Liver (tissue), 9 donors: ENCODE data around the gene ZMYND10. TPM values are rescaled to one million over a fixed set of nuclear protein-coding genes. Genes with fewer than 3 reads are reported as not detected.

ENCODE experiments used
- DNase-seq: peaks from one replicate; pipeline ENCODE4 v3.0.0-alpha.2; 2017; ENCODE audit warnings: low spot score
- H3K27ac ChIP-seq, 2 donors: one replicate each; pipeline ENCODE4 v1.7.0; 2013; ENCODE audit warnings: inconsistent platforms in 2 of 2, low read length in 2 of 2, control low read depth in 1 of 2, low read depth in 1 of 2, mild to moderate bottlenecking in 1 of 2
- H3K27me3 ChIP-seq, 4 donors: one replicate each; pipeline versions ENCODE4 v1.6.1 to v1.7.0; 2013; ENCODE audit warnings: low read length in 3 of 4, inconsistent platforms in 1 of 4, mild to moderate bottlenecking in 1 of 4, moderate library complexity in 1 of 4; ENCODE audit not compliant: control insufficient read depth in 4 of 4, insufficient read depth in 4 of 4
- H3K36me3 ChIP-seq, 4 donors: one replicate each; pipeline versions ENCODE4 v1.6.1 to v1.7.0; 2013; ENCODE audit warnings: low read length in 3 of 4, mild to moderate bottlenecking in 3 of 4, low read depth in 1 of 4, moderate library complexity in 1 of 4; ENCODE audit not compliant: control insufficient read depth in 4 of 4, insufficient read depth in 3 of 4
- H3K4me1 ChIP-seq, 4 donors: one replicate each; pipeline versions ENCODE4 v1.6.1 to v1.7.0; 2013; ENCODE audit warnings: low read length in 3 of 4, mild to moderate bottlenecking in 3 of 4, moderate library complexity in 1 of 4; ENCODE audit not compliant: control insufficient read depth in 4 of 4, insufficient read depth in 4 of 4
- H3K4me3 ChIP-seq, 3 donors: one replicate each; pipeline versions ENCODE4 v1.6.1 to v1.7.0; 2013; ENCODE audit warnings: low read length in 3 of 3, control low read depth in 1 of 3, low read depth in 1 of 3, mild to moderate bottlenecking in 1 of 3
- H3K9ac ChIP-seq, 2 donors: one replicate each; pipeline ENCODE4 v1.7.0; 2013; ENCODE audit warnings: low read length in 2 of 2, mild to moderate bottlenecking in 2 of 2, moderate library complexity in 2 of 2, control low read depth in 1 of 2, low read depth in 1 of 2
- H3K9me3 ChIP-seq, 4 donors: one replicate each; pipeline versions ENCODE4 v1.6.1 to v1.7.0; 2013; ENCODE audit warnings: low read length in 3 of 4; ENCODE audit not compliant: control insufficient read depth in 4 of 4
- ATF3 ChIP-seq: IDR thresholded peaks from 2 replicates; pipeline ENCODE4 v1.6.1; 2016; ENCODE audit warnings: antibody characterized with exemption
- CTCF ChIP-seq: fragments of 150-350 bp; IDR thresholded peaks from 2 replicates; pipeline ENCODE4 v1.5.1; 2017; ENCODE audit warnings: improper control_type of control experiment, low read depth, low read length; ENCODE audit not compliant: missing input control
- EGR1 ChIP-seq, 2 donors: IDR thresholded peaks; 2 replicates each; pipeline ENCODE4 v1.6.1; 2016 to 2018; ENCODE audit warnings: antibody characterized with exemption in 2 of 2, low read depth in 2 of 2
- FOXA1 ChIP-seq: IDR thresholded peaks from 2 replicates; pipeline ENCODE4 v1.6.1; 2016; ENCODE audit warnings: antibody characterized with exemption
- FOXA2 ChIP-seq: IDR thresholded peaks from 2 replicates; pipeline ENCODE4 v1.6.1; 2016; ENCODE audit warnings: antibody characterized with exemption
- GABPA ChIP-seq, 2 donors: IDR thresholded peaks in 1 of 2; conservative IDR thresholded peaks in 1 of 2; 2 replicates each; pipeline ENCODE4 v1.6.1; 2016; ENCODE audit warnings: antibody characterized with exemption in 2 of 2, mild to moderate bottlenecking in 1 of 2, moderate library complexity in 1 of 2
- HNF4A ChIP-seq, 2 donors: conservative IDR thresholded peaks; 2 replicates each; pipeline ENCODE4 v1.6.1; 2016; ENCODE audit warnings: antibody characterized with exemption in 2 of 2, mild to moderate bottlenecking in 2 of 2
- HNF4G ChIP-seq: IDR thresholded peaks from 2 replicates; pipeline ENCODE4 v1.6.1; 2016; ENCODE audit warnings: antibody characterized with exemption
- JUND ChIP-seq, 2 donors: IDR thresholded peaks; 2 replicates each; pipeline ENCODE4 v1.6.1; 2016; ENCODE audit warnings: antibody characterized with exemption in 2 of 2
- NR2F2 ChIP-seq: IDR thresholded peaks from 2 replicates; pipeline ENCODE4 v1.6.1; 2016; ENCODE audit warnings: antibody characterized with exemption
- RAD21 ChIP-seq, 2 donors: IDR thresholded peaks; 2 replicates each; pipeline ENCODE4 v1.6.1; 2016; ENCODE audit warnings: antibody characterized with exemption in 2 of 2, mild to moderate bottlenecking in 2 of 2
- RXRA ChIP-seq, 2 donors: IDR thresholded peaks; 2 replicates each; pipeline ENCODE4 v1.6.1; 2017 to 2018; ENCODE audit warnings: antibody characterized with exemption in 2 of 2, mild to moderate bottlenecking in 1 of 2
- SP1 ChIP-seq: IDR thresholded peaks from 2 replicates; pipeline ENCODE4 v1.6.1; 2018; ENCODE audit warnings: antibody characterized with exemption, mild to moderate bottlenecking
- TAF1 ChIP-seq: conservative IDR thresholded peaks from 2 replicates; pipeline ENCODE4 v1.6.1; 2016; ENCODE audit warnings: antibody characterized with exemption, mild to moderate bottlenecking
- YY1 ChIP-seq: IDR thresholded peaks from 2 replicates; pipeline ENCODE4 v1.6.1; 2016; ENCODE audit warnings: antibody characterized with exemption, mild to moderate bottlenecking
- WGBS: extraction: QIAGEN DNeasy Blood & Tissue Kit; methylation state at CpG from one replicate; pipeline ENCODE4 v1.1.7; 2013; 5-methylcytosine and 5-hydroxymethylcytosine counted together
- polyA plus RNA-seq, 2 donors: library from polyadenylated mRNA; stranded (reverse) in 1 of 2; unstranded in 1 of 2; fragments of 200-250 nt in 1 of 2; fragments of >200 nt in 1 of 2; fragmentation: Nextera tagmentation in 1 of 2; extraction: Ambion mirVana in 1 of 2; gene quantifications; one replicate each; pipeline versions ENCODE4 v1.2.1 to v1.2.3, GENCODE V29; 2013 to 2015
- total RNA-seq, 2 donors: library from RNA; depleted of rRNA; stranded (reverse); fragments of >200 nt; gene quantifications; one replicate each; pipeline ENCODE4 v1.2.3, GENCODE V29; 2014
- TF ChIP-seq, protein P1 (sequence below): IDR thresholded peaks from 2 replicates; pipeline ENCODE4 v1.6.1; 2016; ENCODE audit warnings: antibody characterized with exemption
- TF ChIP-seq, protein P2 (sequence below): IDR thresholded peaks from 2 replicates; pipeline ENCODE4 v1.6.1; 2016; ENCODE audit warnings: antibody characterized with exemption, mild to moderate bottlenecking
- donor health status: healthy.
- donor health status: healthy.
- donor health status: healthy.
- donor health status: healthy.
- donor health status: healthy.

Gene ZMYND10
- total and polyA plus RNA-seq, 4 donors, result 0.09 to 0.75 (median 0.27) TPM

DNA sequence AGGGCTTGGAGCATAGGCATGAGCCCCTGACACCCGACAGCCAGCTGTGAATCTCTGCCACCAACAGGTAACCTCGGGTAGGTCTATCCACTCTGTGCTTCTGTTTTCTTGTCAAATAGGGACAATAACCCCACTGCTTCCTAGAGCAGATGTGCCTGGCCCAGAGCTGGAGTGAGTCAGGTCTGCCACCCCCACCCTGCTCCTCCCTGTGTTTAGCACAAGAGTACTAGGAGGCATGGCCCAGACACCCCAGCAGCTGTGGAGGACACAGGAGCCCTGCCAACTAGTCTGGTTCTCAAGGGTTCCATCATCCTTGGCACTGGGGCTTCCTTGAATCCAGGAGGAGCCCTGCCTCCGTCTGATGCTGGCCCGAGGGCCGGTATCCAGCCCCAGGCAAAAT, 47.5 kb upstream of the ZMYND10 start (continued):
- TF ChIP-seq FOXA2 (no peak), JUND (IDR thresholded peaks at IDR 0.05) (no peak), RAD21 (IDR thresholded peaks at IDR 0.05) (no peak), SP1 (no peak), RXRA (IDR thresholded peaks at IDR 0.05) (no peak), TAF1 (no peak), GABPA (IDR thresholded peaks at IDR 0.05 in 1 of 2, conservative IDR thresholded peaks at IDR 0.05 in 1 of 2) (no peak), HNF4A (conservative IDR thresholded peaks at IDR 0.05) (no peak), YY1 (no peak)

GRCh38 chr3:50392101-50392715, 46.7 kb upstream of the ZMYND10 start:
- no peak for DNase-seq
- 81% methylated on average over 5 of the region's 5 CpGs for WGBS
- no peak overlapping the region for H3K9ac ChIP-seq
- H3K27ac ChIP-seq, result no peak overlapping the region
- H3K36me3 ChIP-seq, result no peaks in the 10 kb centered on the region
- H3K4me3 ChIP-seq, result no peak overlapping the region
- peaks cover 0 to 7% (median 2%) of the 10 kb centered on the region in 4 donors for H3K4me1 ChIP-seq
- no peaks in the 10 kb centered on the region for H3K27me3 ChIP-seq
- TF ChIP-seq ATF3, result no peak
- TF ChIP-seq RAD21 (IDR thresholded peaks at IDR 0.05), result no peak
- no peak for TF ChIP-seq NR2F2
- TF ChIP-seq, protein P1, sequence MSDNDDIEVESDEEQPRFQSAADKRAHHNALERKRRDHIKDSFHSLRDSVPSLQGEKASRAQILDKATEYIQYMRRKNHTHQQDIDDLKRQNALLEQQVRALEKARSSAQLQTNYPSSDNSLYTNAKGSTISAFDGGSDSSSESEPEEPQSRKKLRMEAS, result no peak
- no peak for TF ChIP-seq HNF4G
- TF ChIP-seq EGR1 (IDR thresholded peaks at IDR 0.05; ENCODE audit: low read depth in 2 of 2), result no peak
- TF ChIP-seq TAF1, result no peak
- TF ChIP-seq CTCF, result no peak
- no peaks in the 10 kb centered on the region for H3K9me3 ChIP-seq

- H3K36me3 ChIP-seq, result no peaks in the 10 kb centered on the region
- no peaks in the 10 kb centered on the region for H3K27me3 ChIP-seq
- H3K4me1 ChIP-seq, result peaks cover 0 to 7% (median 2%) of the 10 kb centered on the region in 4 donors
- no peak overlapping the region for H3K9ac ChIP-seq
- TF ChIP-seq NR2F2, result peak; percentile 34
- TF ChIP-seq, protein P1, result no peak
- no peak for TF ChIP-seq HNF4G
- TF ChIP-seq, protein P2, sequence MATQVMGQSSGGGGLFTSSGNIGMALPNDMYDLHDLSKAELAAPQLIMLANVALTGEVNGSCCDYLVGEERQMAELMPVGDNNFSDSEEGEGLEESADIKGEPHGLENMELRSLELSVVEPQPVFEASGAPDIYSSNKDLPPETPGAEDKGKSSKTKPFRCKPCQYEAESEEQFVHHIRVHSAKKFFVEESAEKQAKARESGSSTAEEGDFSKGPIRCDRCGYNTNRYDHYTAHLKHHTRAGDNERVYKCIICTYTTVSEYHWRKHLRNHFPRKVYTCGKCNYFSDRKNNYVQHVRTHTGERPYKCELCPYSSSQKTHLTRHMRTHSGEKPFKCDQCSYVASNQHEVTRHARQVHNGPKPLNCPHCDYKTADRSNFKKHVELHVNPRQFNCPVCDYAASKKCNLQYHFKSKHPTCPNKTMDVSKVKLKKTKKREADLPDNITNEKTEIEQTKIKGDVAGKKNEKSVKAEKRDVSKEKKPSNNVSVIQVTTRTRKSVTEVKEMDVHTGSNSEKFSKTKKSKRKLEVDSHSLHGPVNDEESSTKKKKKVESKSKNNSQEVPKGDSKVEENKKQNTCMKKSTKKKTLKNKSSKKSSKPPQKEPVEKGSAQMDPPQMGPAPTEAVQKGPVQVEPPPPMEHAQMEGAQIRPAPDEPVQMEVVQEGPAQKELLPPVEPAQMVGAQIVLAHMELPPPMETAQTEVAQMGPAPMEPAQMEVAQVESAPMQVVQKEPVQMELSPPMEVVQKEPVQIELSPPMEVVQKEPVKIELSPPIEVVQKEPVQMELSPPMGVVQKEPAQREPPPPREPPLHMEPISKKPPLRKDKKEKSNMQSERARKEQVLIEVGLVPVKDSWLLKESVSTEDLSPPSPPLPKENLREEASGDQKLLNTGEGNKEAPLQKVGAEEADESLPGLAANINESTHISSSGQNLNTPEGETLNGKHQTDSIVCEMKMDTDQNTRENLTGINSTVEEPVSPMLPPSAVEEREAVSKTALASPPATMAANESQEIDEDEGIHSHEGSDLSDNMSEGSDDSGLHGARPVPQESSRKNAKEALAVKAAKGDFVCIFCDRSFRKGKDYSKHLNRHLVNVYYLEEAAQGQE, result no peak
- no peak for TF ChIP-seq HNF4A (conservative IDR thresholded peaks at IDR 0.05)
- TF ChIP-seq FOXA2, result no peak
- TF ChIP-seq FOXA1, result no peak
- TF ChIP-seq CTCF, result no peak
- H3K27ac ChIP-seq, result no peak overlapping the region
- H3K4me3 ChIP-seq, result no peak overlapping the region
- no peaks in the 10 kb centered on the region for H3K9me3 ChIP-seq
- peak; percentile 59 for DNase-seq
- WGBS, result 59% methylated on average over 12 of the region's 12 CpGs
Measured at GRCh38 chr3:50390508-50391224, 45.1 kb upstream of the ZMYND10 start.
